Measurements from ENCODE around the gene PKIB. TPM values are rescaled to one million over a fixed set of nuclear protein-coding genes. Genes with fewer than 3 reads are reported as not detected.

The PKIB gene
- total and polyA plus RNA-seq, 7 donors, result 0.49 to 420 (median 40.4) TPM; not detected in 1

GRCh38 chr6:122710908-122711635 is 100.9 kb downstream of the PKIB start:
- intact Hi-C loops (cut with DNase I), result no loop called here
- no peak for TF ChIP-seq POLR2A (IDR thresholded peaks at IDR 0.05)
- no peak for TF ChIP-seq CTCF (IDR thresholded peaks at IDR 0.05)
- no peak for TF ChIP-seq POLR2AphosphoS5 (IDR thresholded peaks at IDR 0.05)
- no peak for TF ChIP-seq EP300 (IDR thresholded peaks at IDR 0.05)
- no peak overlapping the region for H3K4me3 ChIP-seq
- H3K27ac ChIP-seq, result no peak overlapping the region
- H3K4me1 ChIP-seq, result no peaks in the 10 kb centered on the region
- no peaks in the 10 kb centered on the region for H3K9me3 ChIP-seq
- no peaks in the 10 kb centered on the region for H3K36me3 ChIP-seq
- no peaks in the 10 kb centered on the region for H3K27me3 ChIP-seq
- WGBS, 2 donors, result 89 to 92% methylated on average over 3 of the region's 3 CpGs
- no peak for DNase-seq

- H3K27ac ChIP-seq, result no peak overlapping the region
- no peak for DNase-seq
- intact Hi-C loops (cut with DNase I), result no loop called here
- no peaks in the 10 kb centered on the region for H3K36me3 ChIP-seq
- TF ChIP-seq EP300 (IDR thresholded peaks at IDR 0.05) (no peak), CTCF (IDR thresholded peaks at IDR 0.05) (no peak), POLR2AphosphoS5 (IDR thresholded peaks at IDR 0.05) (no peak), POLR2A (IDR thresholded peaks at IDR 0.05) (no peak)
- H3K4me3 ChIP-seq, result no peak overlapping the region
- WGBS, 2 donors, result 44 to 51% methylated on average over 3 of the region's 3 CpGs
- no peaks in the 10 kb centered on the region for H3K9me3 ChIP-seq
- H3K4me1 ChIP-seq, result no peaks in the 10 kb centered on the region
- H3K27me3 ChIP-seq, result no peaks in the 10 kb centered on the region
Measured at GRCh38 chr6:122712093-122712447, 101.9 kb downstream of the PKIB start.

- DNase-seq, result no peak
- 67 to 79% methylated on average over 3 of the region's 3 CpGs for WGBS, 2 donors
- no peak overlapping the region for H3K27ac ChIP-seq
- no peaks in the 10 kb centered on the region for H3K27me3 ChIP-seq
- H3K4me3 ChIP-seq, result no peak overlapping the region
- H3K4me1 ChIP-seq, result no peaks in the 10 kb centered on the region
- intact Hi-C loops (cut with DNase I), result no loop called here
- no peaks in the 10 kb centered on the region for H3K36me3 ChIP-seq
- TF ChIP-seq POLR2A (IDR thresholded peaks at IDR 0.05), result no peak
- H3K9me3 ChIP-seq, result no peaks in the 10 kb centered on the region
Measured at GRCh38 chr6:122712448-122713137, 102.4 kb downstream of the PKIB start.

DNA sequence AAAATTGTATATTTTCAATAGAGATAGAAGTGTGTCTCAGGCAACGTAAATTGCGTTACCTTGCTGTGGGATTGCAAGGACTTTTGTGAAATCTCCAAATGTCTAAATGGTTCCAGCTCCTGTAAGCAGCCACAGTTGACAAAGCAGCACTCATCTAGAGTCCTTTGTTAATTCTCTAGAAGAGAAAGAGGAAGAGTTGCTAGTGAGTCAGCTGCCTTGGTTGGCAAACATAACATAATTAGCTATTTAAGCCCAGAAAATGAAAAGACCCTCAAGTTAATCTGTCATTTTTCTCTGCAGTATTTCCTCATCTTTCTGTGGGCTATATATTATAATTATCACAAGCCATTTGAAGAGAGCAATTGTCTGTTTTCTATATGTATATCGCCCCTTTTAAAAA is 102.9 kb downstream of the PKIB start:
- no peak for DNase-seq
- 87 to 90% methylated on average over 3 of the region's 3 CpGs for WGBS, 2 donors
- intact Hi-C loops (cut with DNase I), result no loop called here
- H3K4me1 ChIP-seq, result no peaks in the 10 kb centered on the region
- no peaks in the 10 kb centered on the region for H3K27me3 ChIP-seq
- H3K4me3 ChIP-seq, result no peak overlapping the region
- no peaks in the 10 kb centered on the region for H3K36me3 ChIP-seq
- H3K9me3 ChIP-seq, result no peaks in the 10 kb centered on the region
- H3K27ac ChIP-seq, result no peak overlapping the region
- no peak for TF ChIP-seq CTCF (IDR thresholded peaks at IDR 0.05)
- TF ChIP-seq POLR2A (IDR thresholded peaks at IDR 0.05), result no peak
- TF ChIP-seq EP300 (IDR thresholded peaks at IDR 0.05), result no peak
- TF ChIP-seq POLR2AphosphoS5 (IDR thresholded peaks at IDR 0.05), result no peak

DNA sequence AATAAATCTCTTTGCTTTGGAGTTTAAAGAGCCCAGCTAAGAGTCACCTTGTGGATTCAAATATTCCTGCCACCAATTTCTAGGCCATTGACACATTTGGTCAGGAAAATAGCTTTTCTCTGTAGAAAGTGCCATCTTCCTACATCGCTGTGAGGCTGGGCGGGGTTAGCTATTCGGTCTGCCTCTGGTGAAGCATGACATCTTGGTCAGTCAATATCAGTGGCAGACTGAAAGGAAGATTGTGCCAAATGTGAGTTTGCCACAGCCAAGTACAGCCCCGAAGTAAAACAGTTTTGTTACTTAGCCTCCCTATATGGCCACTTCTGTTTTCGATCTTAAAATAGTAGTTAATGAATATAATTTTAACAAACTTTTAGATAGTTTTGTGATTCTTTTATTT is 103.9 kb downstream of the PKIB start:
- no peaks in the 10 kb centered on the region for H3K36me3 ChIP-seq
- H3K27ac ChIP-seq, result no peak overlapping the region
- H3K4me3 ChIP-seq, result no peak overlapping the region
- 93 to 94% methylated on average over 5 of the region's 5 CpGs for WGBS, 2 donors
- H3K27me3 ChIP-seq, result no peaks in the 10 kb centered on the region
- H3K9me3 ChIP-seq, result no peaks in the 10 kb centered on the region
- intact Hi-C loops (cut with DNase I), result no loop called here
- TF ChIP-seq EP300 (IDR thresholded peaks at IDR 0.05), result no peak
- no peak for TF ChIP-seq POLR2AphosphoS5 (IDR thresholded peaks at IDR 0.05)
- TF ChIP-seq POLR2A (IDR thresholded peaks at IDR 0.05), result no peak
- no peak for TF ChIP-seq CTCF (IDR thresholded peaks at IDR 0.05)
- DNase-seq, result no peak
- no peaks in the 10 kb centered on the region for H3K4me1 ChIP-seq
